HG02610 (cell line): Measurements from ENCODE around the gene KRTAP2-1.
"Not testable (repeated sequence)": the region's sequence is repeated elsewhere in the genome, so short reads cannot be mapped to it uniquely, and the experiment has no call there.

Source experiments
- ATAC-seq: cut with Tn5 transposase; IDR thresholded peaks from one replicate; pipeline ENCODE4 v1.9.1; 2021; ENCODE audit warnings: mild to moderate bottlenecking, moderate library complexity; ENCODE audit not compliant: unreplicated experiment

KRTAP2-1 gene, protein sequence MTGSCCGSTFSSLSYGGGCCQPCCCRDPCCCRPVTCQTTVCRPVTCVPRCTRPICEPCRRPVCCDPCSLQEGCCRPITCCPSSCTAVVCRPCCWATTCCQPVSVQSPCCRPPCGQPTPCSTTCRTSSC

DNA sequence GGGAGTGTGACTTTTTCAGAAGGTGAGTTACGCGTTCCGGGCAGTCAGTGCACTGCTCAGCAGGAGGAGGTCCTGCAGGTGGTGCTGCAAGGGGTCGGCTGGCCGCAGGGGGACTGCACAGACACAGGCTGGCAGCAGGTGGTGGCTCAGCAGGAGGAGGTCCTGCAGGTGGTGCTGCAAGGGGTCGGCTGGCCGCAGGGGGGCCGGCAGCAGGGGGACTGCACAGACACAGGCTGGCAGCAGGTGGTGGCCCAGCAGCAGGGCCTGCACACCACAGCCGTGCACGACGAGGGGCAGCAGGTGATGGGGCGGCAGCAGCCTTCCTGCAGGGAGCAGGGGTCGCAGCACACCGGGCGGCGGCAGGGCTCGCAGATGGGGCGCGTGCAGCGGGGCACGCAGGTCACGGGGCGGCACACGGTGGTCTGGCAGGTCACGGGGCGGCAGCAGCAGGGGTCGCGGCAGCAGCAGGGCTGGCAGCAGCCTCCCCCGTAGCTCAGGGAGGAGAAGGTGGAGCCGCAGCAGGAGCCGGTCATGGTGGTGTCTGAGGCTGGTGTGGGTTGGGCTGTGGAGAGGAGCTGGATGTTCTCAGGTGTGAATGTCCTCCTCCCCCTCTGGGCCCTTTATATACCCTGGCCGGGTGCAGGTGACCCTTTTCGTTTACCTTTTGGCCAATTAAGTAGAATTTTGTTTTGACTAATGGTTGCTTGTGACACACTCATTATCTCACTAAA, at the start of gene KRTAP2-1:
KRTAP2-1 (minus strand) TSS at position 582 of the 731 bp plus-strand sequence; CDS start at position 533, 49 bp downstream.
- ATAC-seq = not testable (repeated sequence)

- ATAC-seq = no peak
These were observed 48.9 kb upstream of the KRTAP2-1 start for GRCh38 chr17:41096055-41096454.

- ATAC-seq = not testable (repeated sequence)
These were observed 41.7 kb upstream of the KRTAP2-1 start for GRCh38 chr17:41088760-41089352.

DNA sequence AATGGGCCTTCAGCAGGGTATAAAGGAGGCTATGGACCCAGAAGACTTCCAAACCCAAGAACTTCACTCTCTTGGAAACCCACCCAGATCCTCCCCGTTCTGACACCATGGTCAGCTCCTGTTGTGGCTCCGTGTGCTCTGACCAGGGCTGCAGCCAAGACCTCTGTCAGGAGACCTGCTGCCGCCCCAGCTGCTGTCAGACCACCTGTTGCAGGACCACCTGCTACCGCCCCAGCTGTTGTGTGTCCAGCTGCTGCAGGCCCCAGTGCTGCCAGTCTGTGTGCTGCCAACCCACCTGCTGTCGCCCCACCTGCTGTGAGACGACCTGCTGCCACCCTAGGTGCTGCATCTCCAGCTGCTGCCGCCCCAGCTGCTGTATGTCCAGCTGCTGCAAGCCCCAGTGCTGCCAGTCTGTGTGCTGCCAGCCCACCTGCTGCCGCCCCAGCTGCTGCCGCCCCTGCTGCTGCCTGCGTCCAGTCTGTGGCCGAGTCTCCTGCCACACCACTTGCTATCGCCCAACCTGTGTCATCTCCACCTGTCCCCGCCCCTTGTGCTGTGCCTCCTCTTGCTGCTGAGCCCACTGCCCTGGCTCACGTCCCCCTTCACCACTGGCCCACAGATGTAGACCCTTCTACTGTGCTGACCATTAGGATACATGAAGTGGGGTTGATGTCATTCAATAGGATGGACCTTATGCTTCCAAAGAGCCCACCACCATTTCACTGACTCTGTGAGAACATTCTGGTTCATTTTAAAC, 37.2 kb upstream of the KRTAP2-1 start, which contains the start of gene KRTAP4-7:
KRTAP4-7 (plus strand) TSS at position 51 of the 757 bp plus-strand sequence; CDS start at position 108, 57 bp downstream.
- ATAC-seq = not testable (repeated sequence)

DNA sequence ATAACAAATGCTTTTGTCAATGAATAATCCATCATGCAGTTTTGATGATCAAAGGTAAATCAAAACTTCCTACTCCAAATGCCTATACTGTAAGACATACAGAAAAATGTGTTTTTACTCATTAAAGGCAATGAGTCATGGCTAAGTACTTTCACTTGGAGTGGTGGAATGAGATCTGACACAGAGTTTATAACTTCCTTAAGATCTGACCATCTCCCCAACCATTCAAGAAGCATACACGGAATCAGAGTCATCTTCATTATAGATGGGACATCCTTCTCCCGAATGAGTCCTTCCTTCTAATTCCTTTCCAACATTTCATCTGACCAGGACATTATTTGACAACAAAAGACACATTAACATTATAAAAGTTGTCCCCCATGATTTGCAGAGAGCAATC, 36.3 kb upstream of the KRTAP2-1 start:
- not testable (repeated sequence) for ATAC-seq

DNA sequence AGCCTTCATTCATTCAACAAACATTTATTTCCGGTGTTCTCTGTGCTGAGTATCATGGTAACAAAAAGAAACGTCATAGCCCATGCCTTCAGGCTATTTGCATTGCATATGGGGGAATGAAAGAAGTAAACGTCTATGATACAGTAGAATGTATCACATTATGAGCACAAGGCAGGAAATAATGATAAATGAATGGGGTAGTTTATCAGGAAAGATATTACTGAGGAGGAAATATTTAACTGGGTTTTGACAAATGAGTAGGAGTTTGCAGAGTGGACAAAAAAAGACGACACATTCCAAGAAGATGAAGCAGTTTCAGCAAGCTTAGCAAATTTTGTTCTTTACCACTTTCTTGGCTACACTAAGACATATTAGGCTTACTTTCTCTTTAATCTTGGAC, 35.5 kb upstream of the KRTAP2-1 start:
- no peak for ATAC-seq

- ATAC-seq = no peak
These were observed 29.7 kb upstream of the KRTAP2-1 start for GRCh38 chr17:41076788-41077187.

DNA sequence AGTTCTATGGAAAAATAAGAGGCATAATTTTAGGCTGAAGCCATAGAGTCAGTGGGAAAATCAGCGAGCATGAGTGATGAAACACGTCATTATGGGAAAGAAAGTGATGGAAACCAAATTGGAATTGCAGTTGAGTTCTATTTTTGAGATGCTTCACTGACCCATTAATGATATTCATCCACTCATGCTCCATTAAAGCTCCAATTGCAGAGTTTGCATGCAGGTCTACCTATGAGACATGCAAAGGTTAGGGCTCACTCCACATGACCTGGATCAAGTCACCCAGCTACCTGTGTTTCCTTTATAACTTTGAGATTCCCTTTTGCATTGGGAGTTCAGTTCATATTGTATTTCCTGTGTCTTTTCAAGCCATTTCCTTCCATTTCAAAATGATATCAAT, 26.6 kb upstream of the KRTAP2-1 start:
- no peak for ATAC-seq

- ATAC-seq = no peak
These were observed 24.7 kb upstream of the KRTAP2-1 start for GRCh38 chr17:41071606-41072360.

DNA sequence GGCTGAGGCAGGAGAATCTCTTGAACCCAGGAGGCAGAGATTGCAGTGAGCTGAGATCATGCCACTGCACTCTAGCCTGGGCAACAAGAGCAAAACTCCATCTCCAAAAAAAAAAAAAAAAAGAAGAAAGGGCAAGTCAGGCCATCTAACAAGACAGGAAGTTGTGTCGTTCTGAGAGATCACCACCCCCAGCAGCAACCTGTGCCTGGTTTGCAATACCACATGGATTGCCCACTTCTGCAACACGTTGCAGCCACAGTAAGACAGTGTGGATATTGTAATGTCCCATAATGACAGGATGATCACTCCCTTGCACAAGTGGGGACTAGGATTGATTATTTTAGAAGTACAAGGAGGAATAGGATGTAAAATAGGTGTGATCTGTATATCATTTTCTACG, 21.9 kb upstream of the KRTAP2-1 start:
- no peak for ATAC-seq

DNA sequence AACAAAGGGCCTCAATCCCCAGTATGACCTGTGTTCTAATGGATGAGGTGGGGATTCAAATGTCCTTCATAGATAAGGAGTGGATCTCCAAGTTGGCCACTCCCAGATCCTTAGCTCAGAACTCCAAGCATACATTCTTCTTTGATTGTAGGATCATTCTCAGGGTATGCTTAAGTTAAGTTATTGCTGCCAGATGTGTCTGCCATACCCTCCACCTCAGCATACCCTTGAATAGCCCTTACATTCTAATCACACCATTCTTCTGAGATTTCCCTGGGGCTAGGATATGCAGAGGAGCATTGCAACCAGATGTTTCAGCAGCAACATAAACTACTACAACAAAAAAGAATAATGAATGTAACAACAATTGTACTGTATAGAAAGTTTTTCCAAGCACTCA, 20.2 kb upstream of the KRTAP2-1 start:
- ATAC-seq = no peak

GRCh38 chr17:41065829-41066624, 18.9 kb upstream of the KRTAP2-1 start, which contains the start of gene KRTAP2-4:
KRTAP2-4 (minus strand) TSS chr17:41065879; CDS start chr17:41065845, 34 bp downstream.
- no peak for ATAC-seq

GRCh38 chr17:41065016-41065689, 18.0 kb upstream of the KRTAP2-1 start:
- not testable (repeated sequence) for ATAC-seq

- no peak for ATAC-seq
These were observed 17.2 kb upstream of the KRTAP2-1 start for GRCh38 chr17:41064301-41064700.

DNA sequence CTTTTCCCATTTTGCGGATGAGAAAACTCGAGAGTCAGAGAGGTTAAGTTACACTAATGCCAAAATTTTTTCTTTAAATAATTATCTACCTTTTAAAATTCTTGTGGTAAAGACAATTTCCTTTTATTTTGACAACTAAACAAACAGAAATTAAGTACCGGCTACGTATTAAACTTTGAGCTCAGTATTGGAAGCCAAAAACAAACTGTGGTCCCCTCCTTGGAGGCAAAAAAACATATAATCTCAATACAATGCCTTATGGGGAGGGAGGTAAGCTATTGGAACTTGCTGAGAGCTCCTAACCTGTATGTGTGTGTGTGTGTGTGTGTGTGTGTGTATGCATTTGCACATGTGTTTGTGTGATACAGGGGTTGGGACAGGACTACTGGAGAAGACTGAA, 16.3 kb upstream of the KRTAP2-1 start:
- ATAC-seq = no peak

DNA sequence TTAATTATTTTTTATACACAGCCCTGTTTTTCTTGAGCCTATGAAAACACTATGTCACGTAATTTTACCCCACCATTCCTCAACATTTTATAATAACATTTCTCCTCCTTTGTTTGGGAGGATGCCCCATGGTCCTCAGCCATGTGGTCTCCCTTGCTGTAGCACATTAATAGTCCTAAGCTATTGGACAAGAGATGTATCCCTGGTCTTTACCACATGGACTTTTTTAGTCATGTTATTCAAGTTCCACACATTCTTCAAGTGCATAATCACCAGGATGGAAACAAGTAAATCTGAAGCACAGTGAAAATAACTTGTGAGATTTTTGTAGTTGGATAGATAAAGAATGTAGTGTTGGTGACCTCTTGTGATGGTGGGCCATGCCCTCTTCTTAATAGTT, 14.8 kb upstream of the KRTAP2-1 start:
- ATAC-seq = no peak

- no peak for ATAC-seq
These were observed 13.0 kb upstream of the KRTAP2-1 start, which contains the start of gene KRTAP2-3 for GRCh38 chr17:41060052-41060604. KRTAP2-3 (minus strand) TSS chr17:41060114; CDS start chr17:41060050, 64 bp downstream.

DNA sequence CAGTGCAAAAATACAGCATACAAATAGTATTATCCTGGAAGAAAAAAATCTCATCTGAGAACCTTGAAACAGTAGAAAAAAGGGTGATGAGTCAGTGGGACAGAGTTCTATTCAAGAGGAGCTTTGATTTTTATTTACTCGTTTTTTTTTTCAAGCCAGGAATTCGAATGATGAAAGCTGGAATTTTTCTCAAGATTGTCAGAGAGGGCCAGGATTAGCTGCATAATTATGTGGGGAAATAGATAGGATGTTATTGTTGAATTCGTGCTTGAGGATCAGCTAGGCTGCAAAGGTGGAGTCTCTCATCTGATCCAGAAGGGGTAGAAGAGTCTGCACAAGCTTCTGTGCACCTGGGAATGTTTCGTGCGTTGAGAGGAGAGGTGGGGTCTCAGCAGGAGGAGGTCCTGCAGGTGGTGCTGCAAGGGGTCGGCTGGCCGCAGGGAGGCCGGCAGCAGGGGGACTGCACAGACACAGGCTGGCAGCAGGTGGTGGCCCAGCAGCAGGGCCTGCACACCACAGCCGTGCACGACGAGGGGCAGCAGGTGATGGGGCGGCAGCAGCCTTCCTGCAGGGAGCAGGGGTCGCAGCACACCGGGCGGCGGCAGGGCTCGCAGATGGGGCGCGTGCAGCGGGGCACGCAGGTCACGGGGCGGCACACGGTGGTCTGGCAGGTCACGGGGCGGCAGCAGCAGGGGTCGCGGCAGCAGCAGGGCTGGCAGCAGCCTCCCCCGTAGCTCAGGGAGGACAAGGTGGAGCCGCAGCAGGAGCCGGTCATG, 12.3 kb upstream of the KRTAP2-1 start:
- not testable (repeated sequence) for ATAC-seq
